HG03520 (cell line): ENCODE data around the gene TSPAN14.

Experiments
- ATAC-seq: cut with Tn5 transposase; IDR thresholded peaks from one replicate; pipeline ENCODE4 v1.9.1; 2021; ENCODE audit warnings: mild to moderate bottlenecking, moderate library complexity; ENCODE audit not compliant: unreplicated experiment

Gene TSPAN14

DNA sequence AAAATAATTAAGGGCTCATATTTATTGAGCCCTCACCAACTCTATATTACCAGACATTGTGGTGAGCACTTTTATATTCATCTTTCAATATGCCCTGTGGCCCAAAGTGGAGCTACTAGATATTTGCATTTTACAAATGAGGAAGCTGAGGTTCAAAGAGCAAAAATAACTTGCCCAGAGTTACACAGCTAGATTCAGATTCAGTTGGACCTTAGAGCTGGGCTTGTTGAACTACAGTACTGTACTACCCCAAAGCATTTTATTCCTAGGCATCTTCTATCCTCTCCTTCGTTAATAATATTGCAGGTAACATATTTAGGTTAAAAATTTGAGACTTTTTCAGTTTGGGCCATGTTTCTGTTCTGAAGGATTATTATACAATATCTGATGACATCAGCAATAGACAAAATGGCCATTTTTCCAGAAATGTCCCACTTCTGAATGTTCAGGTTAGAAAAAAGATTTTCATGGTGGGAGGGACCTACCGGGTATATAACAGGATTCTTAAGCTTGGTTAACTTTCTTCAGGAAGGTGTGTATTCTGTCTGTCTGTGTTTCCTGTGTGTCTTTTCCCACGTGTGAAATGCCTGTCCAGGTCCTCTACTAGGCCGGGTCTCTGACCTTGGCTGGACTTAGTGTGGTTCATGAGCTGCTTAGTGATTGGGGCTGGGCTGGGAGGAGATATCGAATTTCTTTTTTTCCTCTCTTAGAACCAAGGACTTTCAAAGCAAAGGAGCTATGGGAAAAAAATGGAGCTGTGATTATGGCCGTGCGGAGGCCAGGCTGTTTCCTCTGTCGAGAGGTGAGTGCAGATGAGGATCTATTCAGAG is 32.2 kb upstream of the TSPAN14 start:
- peak; percentile 95 for ATAC-seq

GRCh38 chr10:80425901-80426300 is 28.2 kb upstream of the TSPAN14 start:
- no peak for ATAC-seq

DNA sequence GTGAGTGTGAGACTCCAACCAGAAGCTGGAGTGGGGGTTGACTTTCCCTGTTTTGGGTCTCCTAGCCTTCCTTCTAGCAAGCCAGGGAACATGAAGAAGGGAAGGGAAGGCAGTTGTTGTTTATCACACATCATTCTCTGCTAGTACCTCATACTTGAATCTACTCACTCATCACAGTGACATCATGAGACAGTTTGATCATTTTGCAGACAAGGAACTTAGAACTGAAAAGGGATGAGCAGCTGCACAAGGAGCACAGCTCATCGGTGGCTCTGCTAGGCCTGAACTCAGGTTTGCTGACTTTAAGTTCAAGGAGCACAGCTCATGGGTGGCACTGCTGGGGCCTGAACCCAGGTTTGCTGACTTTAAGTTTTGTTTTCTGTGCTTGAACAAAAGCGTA is 26.6 kb upstream of the TSPAN14 start:
- ATAC-seq: no peak

DNA sequence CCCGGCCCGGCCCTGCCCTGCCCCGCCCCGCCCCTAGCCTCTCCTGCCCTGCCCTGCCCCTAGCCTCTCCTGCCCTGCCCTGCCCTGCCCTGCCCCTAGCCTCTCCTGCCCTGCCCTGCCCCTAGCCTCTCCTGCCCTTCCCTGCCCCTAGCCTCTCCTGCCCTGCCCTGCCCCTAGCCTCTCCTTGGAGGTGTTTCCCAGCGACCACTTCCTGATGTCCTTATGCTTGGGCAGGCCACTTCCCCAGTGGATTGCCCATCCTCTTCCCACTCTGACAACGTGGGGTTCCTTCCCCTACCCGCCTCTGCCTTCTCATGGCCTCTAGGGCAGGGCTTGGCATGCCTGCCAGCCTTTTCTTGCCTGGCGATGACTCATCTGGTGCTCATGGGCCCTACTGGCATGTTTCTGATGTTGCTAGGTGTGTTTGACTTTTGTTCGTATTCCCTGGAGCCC is 24.6 kb upstream of the TSPAN14 start:
- ATAC-seq: no peak

- no peak for ATAC-seq
These were observed 21.0 kb upstream of the TSPAN14 start for GRCh38 chr10:80433134-80433533.

- ATAC-seq: no peak
These were observed 17.5 kb upstream of the TSPAN14 start for GRCh38 chr10:80436446-80437098.

DNA sequence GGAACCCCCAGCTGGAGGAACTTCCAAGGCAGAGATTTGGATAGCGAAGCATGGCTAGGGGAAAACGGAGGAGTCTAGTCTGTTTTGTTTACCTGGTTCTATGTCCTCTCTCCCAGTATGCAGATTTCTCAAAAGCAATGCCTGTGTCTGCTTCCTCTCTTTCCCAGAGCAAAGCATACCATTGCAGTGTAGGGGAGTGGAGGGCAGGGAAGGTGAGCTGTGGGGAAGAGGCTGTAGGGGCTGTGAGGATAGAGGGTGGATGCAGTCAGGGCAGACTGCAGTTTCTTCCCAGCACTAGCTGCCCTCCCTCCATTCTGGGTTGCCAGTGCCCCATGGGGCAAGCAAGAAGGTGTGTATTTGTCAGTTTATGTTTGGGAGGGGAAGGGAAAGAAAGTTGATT is 16.9 kb upstream of the TSPAN14 start:
- no peak for ATAC-seq

DNA sequence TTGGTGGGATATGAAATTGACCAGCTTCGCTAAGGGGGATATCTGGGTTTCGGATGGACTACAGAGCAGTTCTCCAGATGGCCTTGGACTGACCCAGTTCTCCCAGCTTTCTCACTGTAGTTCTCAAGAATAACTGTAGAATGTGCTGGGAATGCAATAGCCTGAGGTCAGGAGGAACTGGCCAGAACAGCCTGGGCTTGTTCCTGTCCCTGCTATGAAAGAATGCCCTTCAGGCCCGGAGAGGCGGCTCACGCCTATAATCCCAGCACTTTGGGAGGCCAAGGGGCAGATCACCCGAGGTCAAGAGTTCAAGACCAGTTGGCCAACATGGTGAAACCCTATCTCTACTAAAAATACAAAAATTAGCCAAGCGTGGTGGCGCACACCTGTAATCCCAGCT is 12.3 kb upstream of the TSPAN14 start:
- no peak for ATAC-seq

- no peak for ATAC-seq
These were observed 11.2 kb upstream of the TSPAN14 start for GRCh38 chr10:80442879-80443278.

DNA sequence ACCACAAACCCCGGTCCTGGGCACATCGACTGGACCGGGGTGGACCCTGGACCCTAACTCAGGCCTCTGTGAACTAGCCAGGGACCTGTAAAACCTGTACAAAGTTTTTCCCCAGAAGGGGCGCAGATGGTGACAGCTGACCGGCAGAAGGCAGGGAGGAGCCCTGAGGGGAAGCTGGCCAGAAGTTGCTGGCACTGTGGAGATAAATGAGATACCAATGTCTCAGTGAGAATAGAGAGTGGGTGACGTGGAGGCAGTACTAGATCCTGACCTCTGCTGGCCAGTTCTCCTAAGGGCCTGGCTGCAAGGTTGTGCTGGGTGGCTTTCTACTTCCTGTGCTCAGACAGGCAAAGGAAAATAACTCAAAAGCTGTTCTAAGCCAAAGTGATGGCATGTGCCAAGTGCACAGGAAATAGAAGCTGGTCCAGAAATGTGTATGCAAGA is 10.6 kb upstream of the TSPAN14 start:
- ATAC-seq: peak; percentile 43

- ATAC-seq: no peak
These were observed 10.0 kb upstream of the TSPAN14 start for GRCh38 chr10:80444124-80444523.

GRCh38 chr10:80444646-80445319 is 9.3 kb upstream of the TSPAN14 start:
- ATAC-seq: peak; percentile 63

DNA sequence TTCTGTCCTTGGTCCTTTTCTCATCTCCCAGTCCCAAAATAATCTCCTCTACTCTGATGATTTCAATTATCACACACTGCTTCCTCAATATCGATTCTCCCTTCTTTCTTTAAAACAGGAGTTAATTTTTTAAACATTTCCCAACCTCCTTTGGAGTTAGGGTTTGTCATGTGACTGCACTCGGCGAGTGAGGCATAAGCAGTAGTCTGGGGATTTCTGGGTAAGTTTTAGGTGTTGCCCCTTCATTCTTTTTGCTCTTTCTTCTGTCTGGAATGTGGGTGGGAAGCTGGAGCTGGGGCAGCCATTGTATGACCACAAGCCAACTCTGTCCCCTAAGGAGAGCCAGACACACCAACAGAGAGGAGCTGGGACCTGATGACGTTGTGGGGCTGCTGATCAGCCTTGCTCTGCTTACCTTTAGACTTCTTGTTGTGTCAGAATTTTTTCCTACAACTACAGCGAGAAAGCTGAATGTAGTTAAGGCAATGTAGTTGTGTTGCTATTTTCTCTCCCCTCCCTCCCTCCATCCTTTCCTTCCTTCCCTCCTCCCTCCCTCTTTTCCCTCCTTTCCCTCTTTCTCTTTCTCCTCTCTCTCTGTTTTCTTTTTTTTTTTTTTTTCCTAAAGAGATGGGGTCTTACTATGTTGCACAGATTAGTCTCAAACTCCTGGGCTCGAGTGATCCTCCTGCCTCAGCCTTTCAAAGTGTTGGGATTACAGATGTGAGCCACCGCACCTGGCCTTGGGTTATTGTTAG is 6.5 kb upstream of the TSPAN14 start:
- ATAC-seq: no peak

GRCh38 chr10:80448209-80448942 is 5.7 kb upstream of the TSPAN14 start:
- ATAC-seq: no peak

DNA sequence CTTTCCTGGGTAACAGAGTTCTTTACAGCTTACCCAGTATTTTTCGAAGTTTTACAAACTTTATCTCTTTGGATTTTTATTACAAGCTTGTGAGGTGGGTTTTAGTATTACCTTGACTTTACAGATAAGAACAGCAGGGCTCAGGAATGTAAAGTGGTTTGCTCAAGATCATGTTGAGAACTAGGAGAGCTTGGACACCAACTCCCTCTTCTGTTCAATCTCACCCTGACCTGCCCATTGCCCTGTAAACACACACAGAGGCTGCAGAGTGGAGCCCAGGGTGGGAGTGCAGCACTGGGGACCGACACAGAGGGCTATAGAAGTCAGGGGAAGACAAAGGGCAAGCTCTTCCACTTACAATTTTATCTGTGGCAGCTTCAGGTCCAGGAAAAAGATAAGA is 4.6 kb upstream of the TSPAN14 start:
- ATAC-seq: no peak

DNA sequence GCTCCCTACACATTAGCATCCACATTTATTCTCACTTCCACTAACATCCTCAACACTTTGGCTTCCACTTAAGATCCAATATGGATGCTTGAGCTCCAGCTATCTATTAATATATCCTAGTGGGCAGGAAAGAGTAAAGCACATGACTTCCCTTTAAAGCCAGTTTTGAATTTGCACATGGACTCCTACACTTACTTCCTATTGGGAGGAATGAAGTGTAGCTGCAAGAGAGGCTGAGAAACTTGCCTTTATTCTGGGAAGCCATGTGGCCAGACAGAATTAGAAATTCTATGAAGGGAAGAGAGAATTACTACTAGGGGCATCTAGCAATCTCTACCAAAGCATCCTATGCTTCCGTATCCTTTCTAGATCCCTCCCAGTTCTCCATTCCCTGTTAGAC is 3.0 kb upstream of the TSPAN14 start:
- no peak for ATAC-seq

DNA sequence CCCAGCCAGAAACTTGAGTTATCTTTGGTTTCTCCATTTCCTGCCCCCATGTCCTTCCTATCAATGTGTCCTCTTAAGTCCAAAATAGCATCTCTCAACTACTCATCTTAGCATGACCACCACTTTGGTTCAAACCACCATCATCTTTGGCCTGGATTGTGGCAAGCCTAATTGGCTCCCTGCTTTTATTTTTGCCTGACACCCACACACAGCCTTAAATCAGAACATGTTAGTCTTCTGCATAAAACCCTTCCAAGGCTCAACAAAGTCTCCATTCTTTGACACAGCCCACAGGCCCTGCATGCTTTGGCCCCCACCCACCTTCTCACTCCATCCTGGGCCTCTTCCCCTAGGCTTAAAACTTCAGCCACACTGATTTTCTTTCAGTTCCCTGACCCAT is 2.0 kb upstream of the TSPAN14 start:
- ATAC-seq: no peak

- no peak for ATAC-seq
These were observed 1.5 kb upstream of the TSPAN14 start for GRCh38 chr10:80452640-80453039.

- no peak for ATAC-seq
These were observed 861 bp upstream of the TSPAN14 start for GRCh38 chr10:80453056-80453841.
